Activated naive CD4-positive, alpha-beta T cell treated with Interleukin-2 at 50 U/mL for 16 hours (primary cell): Measurements from ENCODE around the gene SCAMP3.
A peak's percentile ranks its signal among the peaks of the same experiment; 100 is the strongest.
"Not testable (repeated sequence)": the region's sequence is repeated elsewhere in the genome, so short reads cannot be mapped to it uniquely, and the experiment has no call there.

Source experiments
- DNase-seq: peaks from one replicate; pipeline ENCODE4 v3.0.0-alpha.2; 2020

The SCAMP3 gene

GRCh38 chr1:155254228-155254713 is 7.9 kb downstream of the SCAMP3 start:
- DNase-seq = no peak

- DNase-seq = no peak
These were observed 8.4 kb downstream of the SCAMP3 start for GRCh38 chr1:155253797-155254196.

- no peak for DNase-seq
These were observed 9.0 kb downstream of the SCAMP3 start for GRCh38 chr1:155253208-155253607.

- DNase-seq = no peak
These were observed 10.6 kb downstream of the SCAMP3 start for GRCh38 chr1:155251566-155251965.

GRCh38 chr1:155250633-155251449 is 11.3 kb downstream of the SCAMP3 start:
- DNase-seq = peak; percentile 96

- no peak for DNase-seq
These were observed 11.9 kb downstream of the SCAMP3 start for GRCh38 chr1:155250246-155250632.

- DNase-seq = no peak
These were observed 14.2 kb downstream of the SCAMP3 start for GRCh38 chr1:155247667-155248553.

GRCh38 chr1:155246796-155247195 is 15.4 kb downstream of the SCAMP3 start:
- DNase-seq = not testable (repeated sequence)

GRCh38 chr1:155245163-155245524 is 17.0 kb downstream of the SCAMP3 start:
- DNase-seq = no peak

- peak; percentile 90 for DNase-seq
These were observed 17.6 kb downstream of the SCAMP3 start for GRCh38 chr1:155244368-155245162.

GRCh38 chr1:155242805-155243358 is 19.3 kb downstream of the SCAMP3 start:
- no peak for DNase-seq

- DNase-seq = no peak
These were observed 20.3 kb downstream of the SCAMP3 start for GRCh38 chr1:155241841-155242264.

GRCh38 chr1:155241069-155241679 is 21.0 kb downstream of the SCAMP3 start:
- peak; percentile 66 for DNase-seq

GRCh38 chr1:155236451-155236850 is 25.7 kb downstream of the SCAMP3 start:
- no peak for DNase-seq

GRCh38 chr1:155235375-155235774 is 26.8 kb downstream of the SCAMP3 start:
- DNase-seq = not testable (repeated sequence)

GRCh38 chr1:155233502-155233901 is 28.7 kb downstream of the SCAMP3 start:
- DNase-seq = not testable (repeated sequence)

GRCh38 chr1:155232001-155232978 is 29.9 kb downstream of the SCAMP3 start:
- DNase-seq = not testable (repeated sequence)

GRCh38 chr1:155231302-155231701 is 30.9 kb downstream of the SCAMP3 start:
- not testable (repeated sequence) for DNase-seq

- no peak for DNase-seq
These were observed 34.1 kb downstream of the SCAMP3 start for GRCh38 chr1:155228096-155228427.

- peak; percentile 99 for DNase-seq
These were observed 34.7 kb downstream of the SCAMP3 start for GRCh38 chr1:155227261-155228095.
